K562 (cell line): ENCODE data around the gene BHLHE40.
A peak's percentile ranks its signal among the peaks of the same experiment; 100 is the strongest.

Source experiments
- DDX20 ChIP-seq: fragments of 450-650 bp; IDR thresholded peaks from 2 replicates; pipeline ENCODE4 v1.6.1; 2016; ENCODE audit warnings: missing genetic modification characterization, low read depth, mild to moderate bottlenecking, missing compliant biosample characterization, moderate library complexity
- GATAD2A ChIP-seq: fragments of 450-650 bp; IDR thresholded peaks from 2 replicates; pipeline ENCODE4 v1.6.1; 2017
- MTA1 ChIP-seq: fragments of 450-650 bp; IDR thresholded peaks from 2 replicates; pipeline ENCODE4 v1.6.1; 2017; ENCODE audit warnings: borderline replicate concordance
- NFYB ChIP-seq: IDR thresholded peaks from 2 replicates; pipeline ENCODE4 v1.6.1; 2011; ENCODE audit warnings: mild to moderate bottlenecking, moderate library complexity; ENCODE audit not compliant: insufficient read length; ENCODE audit errors: extremely low read depth
- NR2C1 ChIP-seq, 2 experiments: fragments of 450-650 bp; IDR thresholded peaks; 2 replicates each; pipeline ENCODE4 v1.6.1; 2017; ENCODE audit warnings: mild to moderate bottlenecking in 2 of 2, antibody characterized with exemption in 1 of 2, inconsistent platforms in 1 of 2, missing compliant biosample characterization in 1 of 2, missing genetic modification characterization in 1 of 2
- PTBP1 ChIP-seq: fragments of 200-400 bp; formaldehyde crosslinking; IDR thresholded peaks from 2 replicates; pipeline ENCODE4 v1.6.1; 2017; ENCODE audit warnings: low read depth, low read length
- RAD21 ChIP-seq, 2 experiments: fragments of 250-450 bp in 1 of 2; fragments of 450-650 bp in 1 of 2; sonication (Bioruptor Pico) in 1 of 2; formaldehyde crosslinking in 1 of 2; IDR thresholded peaks in 1 of 2; conservative IDR thresholded peaks in 1 of 2; 2 replicates each; pipeline versions ENCODE4 v1.4.0 to v1.8.0; 2020 to 2022; ENCODE audit warnings: mild to moderate bottlenecking in 2 of 2, moderate library complexity in 1 of 2
- SIX5 ChIP-seq, 2 experiments: IDR thresholded peaks; 2 replicates each; pipeline ENCODE4 v1.6.1; 2011; ENCODE audit warnings: low read length in 2 of 2, borderline replicate concordance in 1 of 2, low read depth in 1 of 2, mild to moderate bottlenecking in 1 of 2, moderate library complexity in 1 of 2; ENCODE audit not compliant: insufficient read depth in 1 of 2
- SMARCA4 ChIP-seq: fragments of 450-650 bp; IDR thresholded peaks from 2 replicates; pipeline ENCODE4 v1.6.1; 2016
- ZBTB1 ChIP-seq: sonication (generic); formaldehyde crosslinking; IDR thresholded peaks from 2 replicates; pipeline ENCODE4 v1.8.1; 2023; ENCODE audit warnings: missing genetic modification reagents, low read depth, mild to moderate bottlenecking, borderline replicate concordance
- ZNF23 ChIP-seq: fragments of 250-450 bp; sonication (Bioruptor Pico); IDR thresholded peaks from 2 replicates; pipeline ENCODE4 v1.4.0; 2020; ENCODE audit warnings: mild to moderate bottlenecking
- ZNF79 ChIP-seq: fragments of 250-450 bp; sonication (Bioruptor Pico); IDR thresholded peaks from 2 replicates; pipeline ENCODE4 v1.4.0; 2020; ENCODE audit warnings: low read depth, mild to moderate bottlenecking, moderate library complexity
- TF ChIP-seq, protein P1 (sequence below), 3 experiments: IDR thresholded peaks in 2 of 3; conservative IDR thresholded peaks in 1 of 3; 2 replicates each; pipeline ENCODE4 v1.5.1; 2011 to 2012; ENCODE audit warnings: low read length in 3 of 3, mild to moderate bottlenecking in 3 of 3, control low read depth in 2 of 3, improper control_type of control experiment in 1 of 3, inconsistent platforms in 1 of 3, low read depth in 1 of 3, mixed read lengths in 1 of 3, moderate library complexity in 1 of 3; ENCODE audit not compliant: insufficient read depth in 2 of 3
- TF ChIP-seq, protein P2 (sequence below): fragments of 450-650 bp; formaldehyde crosslinking; IDR thresholded peaks from 2 replicates; pipeline ENCODE4 v1.4.0; 2020; ENCODE audit warnings: mild to moderate bottlenecking, moderate library complexity

DNA sequence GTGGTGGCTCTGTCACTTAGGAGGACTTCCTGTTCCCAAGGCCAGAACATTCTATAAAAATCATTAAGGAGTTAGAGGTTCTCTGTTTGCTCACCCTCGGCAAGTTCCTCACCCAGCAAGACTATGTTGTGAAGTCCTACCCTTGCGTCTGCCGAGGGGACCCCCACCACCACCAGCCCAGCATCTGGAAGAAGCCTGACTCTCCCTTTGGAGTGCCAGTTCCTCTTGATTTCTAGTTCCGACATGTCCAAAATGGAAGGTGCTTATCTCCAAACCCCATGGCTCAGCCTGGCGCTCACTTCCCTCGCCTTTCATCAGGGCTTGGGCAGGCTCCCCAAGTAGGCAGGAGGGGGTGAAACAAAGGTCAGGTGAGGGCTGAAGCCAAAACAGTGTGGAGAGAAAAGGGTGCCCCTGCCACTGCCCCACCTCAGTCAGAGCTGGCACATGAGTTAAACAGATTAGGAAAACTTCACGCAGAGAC, 41.0 kb downstream of the BHLHE40 start:
- TF ChIP-seq, protein P1, sequence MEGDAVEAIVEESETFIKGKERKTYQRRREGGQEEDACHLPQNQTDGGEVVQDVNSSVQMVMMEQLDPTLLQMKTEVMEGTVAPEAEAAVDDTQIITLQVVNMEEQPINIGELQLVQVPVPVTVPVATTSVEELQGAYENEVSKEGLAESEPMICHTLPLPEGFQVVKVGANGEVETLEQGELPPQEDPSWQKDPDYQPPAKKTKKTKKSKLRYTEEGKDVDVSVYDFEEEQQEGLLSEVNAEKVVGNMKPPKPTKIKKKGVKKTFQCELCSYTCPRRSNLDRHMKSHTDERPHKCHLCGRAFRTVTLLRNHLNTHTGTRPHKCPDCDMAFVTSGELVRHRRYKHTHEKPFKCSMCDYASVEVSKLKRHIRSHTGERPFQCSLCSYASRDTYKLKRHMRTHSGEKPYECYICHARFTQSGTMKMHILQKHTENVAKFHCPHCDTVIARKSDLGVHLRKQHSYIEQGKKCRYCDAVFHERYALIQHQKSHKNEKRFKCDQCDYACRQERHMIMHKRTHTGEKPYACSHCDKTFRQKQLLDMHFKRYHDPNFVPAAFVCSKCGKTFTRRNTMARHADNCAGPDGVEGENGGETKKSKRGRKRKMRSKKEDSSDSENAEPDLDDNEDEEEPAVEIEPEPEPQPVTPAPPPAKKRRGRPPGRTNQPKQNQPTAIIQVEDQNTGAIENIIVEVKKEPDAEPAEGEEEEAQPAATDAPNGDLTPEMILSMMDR (IDR thresholded peaks at IDR 0.05 in 2 of 3, conservative IDR thresholded peaks at IDR 0.05 in 1 of 3; ENCODE audit: insufficient read depth in 2 of 3, low read depth in 1 of 3, low read length in 3 of 3): no peak
- TF ChIP-seq SIX5 (IDR thresholded peaks at IDR 0.05; ENCODE audit: borderline replicate concordance in 1 of 2, insufficient read depth in 1 of 2, low read depth in 1 of 2, low read length in 2 of 2) (no peak), NFYB (no peak), GATAD2A (no peak), NR2C1 (IDR thresholded peaks at IDR 0.05) (no peak), NR2C1 (tag; IDR thresholded peaks at IDR 0.05) (peak; percentile 12), ZNF23 (no peak), DDX20 (tag) (no peak), ZBTB1 (CRISPR knock-in tag) (no peak), ZNF79 (no peak), RAD21 (CRISPR knock-in tag; conservative IDR thresholded peaks at IDR 0.05 in 1 of 2, IDR thresholded peaks at IDR 0.05 in 1 of 2) (no peak), PTBP1 (no peak), MTA1 (no peak), SMARCA4 (no peak)
- TF ChIP-seq, protein P2, sequence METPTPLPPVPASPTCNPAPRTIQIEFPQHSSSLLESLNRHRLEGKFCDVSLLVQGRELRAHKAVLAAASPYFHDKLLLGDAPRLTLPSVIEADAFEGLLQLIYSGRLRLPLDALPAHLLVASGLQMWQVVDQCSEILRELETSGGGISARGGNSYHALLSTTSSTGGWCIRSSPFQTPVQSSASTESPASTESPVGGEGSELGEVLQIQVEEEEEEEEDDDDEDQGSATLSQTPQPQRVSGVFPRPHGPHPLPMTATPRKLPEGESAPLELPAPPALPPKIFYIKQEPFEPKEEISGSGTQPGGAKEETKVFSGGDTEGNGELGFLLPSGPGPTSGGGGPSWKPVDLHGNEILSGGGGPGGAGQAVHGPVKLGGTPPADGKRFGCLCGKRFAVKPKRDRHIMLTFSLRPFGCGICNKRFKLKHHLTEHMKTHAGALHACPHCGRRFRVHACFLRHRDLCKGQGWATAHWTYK (CRISPR knock-in tag): no peak
